ENCODE results near the gene TPX2.

- TF ChIP-seq CTCF (IDR thresholded peaks at IDR 0.05) (no peak), POLR2A (IDR thresholded peaks at IDR 0.05) (no peak)
Observed at GRCh38 chr20:31824125-31824485, 85.0 kb downstream of the TPX2 start.
